ENCODE measurements around the gene WDR64. TPM values are rescaled to one million over a fixed set of nuclear protein-coding genes. Genes with fewer than 3 reads are reported as not detected.

The WDR64 gene
- total RNA-seq = not detected

DNA sequence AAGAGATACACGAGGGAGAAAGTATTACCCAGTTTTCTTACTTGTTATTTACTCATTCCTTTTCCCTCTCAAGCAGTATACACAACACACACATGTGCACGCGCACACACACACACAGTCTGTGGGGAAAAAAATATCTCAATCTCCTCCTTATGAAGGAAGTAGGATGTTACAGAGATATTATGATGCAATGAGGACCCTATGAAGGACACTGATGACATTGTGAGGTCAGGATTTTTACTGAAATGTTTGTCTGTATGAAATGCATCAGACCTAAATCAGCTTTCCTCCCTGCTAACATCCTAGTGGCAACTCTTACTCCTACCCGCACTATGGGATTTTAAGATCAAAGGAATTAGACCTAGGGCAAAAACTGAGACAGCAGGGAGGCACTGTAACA, at the start of gene WDR64:
TSS of gene WDR64 (plus strand) at position 270 of the 400 bp plus-strand sequence. CDS start 204 bp downstream, outside the sequence.
- DNase-seq = no peak

DNA sequence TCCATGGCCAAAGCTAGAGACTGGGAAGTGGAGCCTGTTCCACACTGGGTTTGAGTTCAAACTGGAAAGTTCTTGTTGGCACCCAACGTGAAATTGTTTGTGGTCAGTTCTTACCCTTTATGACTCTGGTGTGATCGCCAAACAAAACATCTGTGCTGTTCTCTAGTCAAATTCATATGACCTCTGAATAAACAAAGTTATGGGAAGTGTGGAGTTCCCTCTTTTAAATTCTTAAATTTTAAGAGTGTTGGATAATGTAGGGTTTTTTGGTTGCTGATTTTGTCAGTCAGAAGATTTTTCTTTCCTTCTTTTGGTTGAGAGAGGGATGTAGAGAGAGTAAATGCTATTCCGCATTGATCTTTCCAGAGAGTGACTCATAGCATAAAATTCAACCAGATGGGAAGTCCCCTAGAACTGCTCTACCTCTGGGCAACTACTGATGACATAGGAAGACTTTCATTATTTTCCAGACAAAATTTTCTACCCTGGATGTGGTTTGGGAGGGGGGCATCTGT, 48.3 kb upstream of the WDR64 start:
- no peak for DNase-seq

DNA sequence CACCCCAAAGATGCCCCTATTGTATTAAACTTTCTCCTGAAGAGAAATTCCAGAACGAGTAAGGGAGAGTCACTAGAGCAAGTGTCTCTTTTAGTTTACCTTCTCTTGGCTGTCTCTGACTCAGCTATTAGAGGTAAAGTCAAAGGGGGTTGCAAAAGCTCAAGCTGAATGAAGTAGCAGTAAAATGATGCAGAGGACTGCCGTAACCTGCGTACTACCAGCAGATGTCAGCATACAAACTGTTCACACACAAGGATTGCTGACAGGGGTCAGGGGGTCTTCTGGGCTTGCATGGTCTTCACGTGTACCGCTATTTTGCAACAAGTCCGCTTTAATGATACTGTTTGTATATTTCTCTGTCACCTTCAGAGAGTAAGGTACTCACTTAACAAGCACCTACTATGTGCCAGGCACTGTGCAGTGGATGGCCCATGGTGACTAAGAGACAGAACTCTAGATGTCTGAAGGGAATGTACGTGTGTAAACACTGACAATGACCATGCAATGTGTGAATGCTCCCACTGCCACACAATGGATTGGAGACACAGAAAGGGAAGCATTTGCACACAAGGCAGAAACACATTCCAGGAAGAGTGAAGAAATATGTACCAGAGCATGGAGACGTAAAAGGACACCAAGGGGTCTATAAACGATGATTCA, 46.8 kb upstream of the WDR64 start:
- DNase-seq = no peak

DNA sequence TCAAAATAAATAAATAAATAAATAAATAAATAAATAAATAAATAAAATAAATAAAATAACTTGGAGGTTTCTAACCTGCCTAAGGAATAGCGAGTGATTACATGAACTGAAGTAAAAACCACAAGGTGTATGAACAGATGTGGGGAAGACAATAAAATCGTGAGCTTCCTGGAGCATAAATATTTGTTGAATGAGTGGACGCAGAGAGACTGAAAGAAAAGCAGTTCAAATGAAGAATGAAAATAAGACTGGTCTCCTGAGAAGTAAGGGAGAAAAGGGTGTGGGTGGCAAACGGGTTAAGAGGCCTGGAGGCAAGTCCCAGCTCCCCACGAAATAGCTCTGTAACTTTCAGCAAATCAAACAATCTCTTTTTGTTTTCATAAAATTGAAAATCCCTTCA, 45.5 kb upstream of the WDR64 start:
- DNase-seq = no peak

DNA sequence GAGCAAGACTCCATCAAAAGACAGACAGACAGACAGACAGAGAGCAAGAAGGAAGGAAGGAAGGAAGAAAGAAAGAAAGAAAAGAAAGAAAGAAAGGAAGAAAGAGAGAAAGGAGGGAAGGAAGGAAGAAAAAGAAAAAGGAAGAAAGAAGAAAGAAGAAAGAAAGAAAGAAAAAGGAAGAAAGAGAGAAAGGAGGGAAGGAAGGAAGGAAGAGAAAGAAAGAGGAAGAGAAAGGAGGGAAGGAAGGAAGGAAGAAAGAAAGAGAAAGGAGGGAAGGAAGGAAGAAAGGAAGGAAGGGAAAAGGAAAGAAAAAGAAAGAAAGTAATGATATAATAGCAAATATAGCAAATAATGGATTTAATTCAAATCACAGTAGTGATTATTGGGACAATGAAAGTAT, 44.6 kb upstream of the WDR64 start:
- DNase-seq = no peak

DNA sequence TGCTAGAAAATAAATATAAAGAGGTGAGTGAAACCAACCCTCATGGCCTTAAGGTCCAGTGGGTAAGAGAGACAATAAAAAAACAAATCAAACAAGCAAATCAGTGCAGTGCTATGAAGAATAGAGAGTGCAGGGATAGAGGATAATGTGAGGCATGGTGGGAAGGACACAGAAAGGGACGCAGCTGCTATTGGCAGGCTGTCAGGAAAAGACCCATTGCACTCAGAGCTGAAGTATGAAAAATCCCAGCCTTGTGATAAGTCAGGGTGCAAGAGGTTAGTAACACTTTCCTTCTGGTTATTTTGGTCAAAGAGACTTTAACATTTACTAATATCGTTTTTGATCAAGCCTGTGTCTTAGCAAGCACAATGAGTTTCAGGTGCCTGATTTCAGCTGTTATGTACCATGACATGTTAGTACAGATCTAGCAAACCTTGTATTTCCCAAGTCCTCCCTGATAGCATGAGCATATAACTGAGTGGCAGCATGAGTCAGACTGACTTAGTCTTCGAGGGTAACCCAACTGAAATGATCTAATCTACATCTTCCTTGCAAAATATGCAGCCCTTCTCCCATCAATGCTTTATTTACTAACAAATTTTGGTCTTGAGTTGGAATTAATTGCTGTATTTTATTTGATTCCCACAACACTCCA, 43.6 kb upstream of the WDR64 start:
- no peak for DNase-seq

DNA sequence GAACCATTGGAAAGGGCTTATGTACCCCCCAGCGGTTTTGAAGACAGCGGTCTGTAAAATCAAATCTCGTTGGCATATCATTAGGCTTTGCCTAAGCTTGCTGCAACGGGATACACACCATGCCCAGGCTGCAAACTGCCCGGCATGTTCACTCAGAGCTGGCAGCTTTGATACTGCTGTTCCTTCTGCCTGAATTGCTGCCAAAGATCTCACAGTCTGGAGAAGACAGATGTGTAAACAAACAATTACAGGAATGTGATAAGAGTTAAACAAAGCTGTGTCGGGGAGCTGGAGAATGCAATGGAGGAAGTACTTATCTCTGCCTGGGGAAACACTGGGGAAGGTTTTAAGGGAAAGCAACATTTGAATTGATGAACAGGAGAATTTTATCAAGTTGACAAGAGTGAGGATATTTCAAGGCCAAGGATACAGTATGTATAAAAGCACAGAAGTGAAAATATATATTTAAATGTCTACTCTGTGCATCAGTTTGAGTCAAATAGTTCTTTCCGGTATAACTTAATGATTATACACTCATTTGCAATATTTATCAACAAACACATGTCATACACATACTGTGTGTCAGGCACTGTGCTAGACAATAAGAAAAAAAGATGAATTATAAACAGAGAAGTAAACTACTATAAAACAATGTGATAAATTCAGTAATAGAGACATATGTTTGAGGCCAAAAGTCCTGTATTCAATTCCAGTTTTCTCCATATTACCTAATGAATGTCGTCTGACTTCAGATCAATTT, 41.8 kb upstream of the WDR64 start:
- DNase-seq = no peak

DNA sequence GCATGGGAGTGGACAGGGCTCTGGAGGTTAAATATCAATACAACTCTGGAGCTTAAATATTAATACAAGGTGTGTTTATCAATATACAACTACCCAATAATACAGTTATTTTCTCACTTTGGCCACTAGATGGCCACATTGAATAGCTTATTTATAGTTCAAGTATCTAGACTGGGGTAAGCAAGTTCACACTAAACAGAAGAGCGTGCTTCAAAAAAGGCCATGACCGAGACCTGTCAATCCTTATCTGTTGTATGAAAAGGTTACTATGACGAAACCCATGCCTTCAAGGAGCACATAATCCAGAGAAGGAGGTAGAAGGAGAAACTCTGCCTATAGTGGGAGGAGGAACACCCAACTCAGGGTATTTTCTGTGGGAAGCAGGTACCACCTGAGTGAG, 41.0 kb upstream of the WDR64 start:
- DNase-seq = peak; percentile 18

DNA sequence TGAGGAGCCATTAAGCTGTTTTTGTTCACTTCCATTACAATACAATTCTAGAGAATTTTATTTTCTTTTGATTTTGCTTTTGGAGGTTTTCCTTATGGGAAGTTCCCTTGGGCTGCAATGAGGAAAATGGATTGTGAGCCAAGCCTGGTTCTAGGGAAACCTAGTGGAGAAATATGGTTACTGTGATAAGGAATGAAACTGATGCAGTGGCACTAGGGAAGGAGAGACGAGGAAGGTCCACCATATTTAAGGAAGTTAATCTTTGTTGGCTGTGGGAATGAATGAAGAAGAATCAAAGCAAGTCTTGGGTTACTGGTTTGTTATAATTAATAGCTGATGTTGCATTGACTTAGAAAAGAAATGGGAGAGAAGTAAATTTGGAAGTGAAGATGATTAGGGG, 40.3 kb upstream of the WDR64 start:
- no peak for DNase-seq

DNA sequence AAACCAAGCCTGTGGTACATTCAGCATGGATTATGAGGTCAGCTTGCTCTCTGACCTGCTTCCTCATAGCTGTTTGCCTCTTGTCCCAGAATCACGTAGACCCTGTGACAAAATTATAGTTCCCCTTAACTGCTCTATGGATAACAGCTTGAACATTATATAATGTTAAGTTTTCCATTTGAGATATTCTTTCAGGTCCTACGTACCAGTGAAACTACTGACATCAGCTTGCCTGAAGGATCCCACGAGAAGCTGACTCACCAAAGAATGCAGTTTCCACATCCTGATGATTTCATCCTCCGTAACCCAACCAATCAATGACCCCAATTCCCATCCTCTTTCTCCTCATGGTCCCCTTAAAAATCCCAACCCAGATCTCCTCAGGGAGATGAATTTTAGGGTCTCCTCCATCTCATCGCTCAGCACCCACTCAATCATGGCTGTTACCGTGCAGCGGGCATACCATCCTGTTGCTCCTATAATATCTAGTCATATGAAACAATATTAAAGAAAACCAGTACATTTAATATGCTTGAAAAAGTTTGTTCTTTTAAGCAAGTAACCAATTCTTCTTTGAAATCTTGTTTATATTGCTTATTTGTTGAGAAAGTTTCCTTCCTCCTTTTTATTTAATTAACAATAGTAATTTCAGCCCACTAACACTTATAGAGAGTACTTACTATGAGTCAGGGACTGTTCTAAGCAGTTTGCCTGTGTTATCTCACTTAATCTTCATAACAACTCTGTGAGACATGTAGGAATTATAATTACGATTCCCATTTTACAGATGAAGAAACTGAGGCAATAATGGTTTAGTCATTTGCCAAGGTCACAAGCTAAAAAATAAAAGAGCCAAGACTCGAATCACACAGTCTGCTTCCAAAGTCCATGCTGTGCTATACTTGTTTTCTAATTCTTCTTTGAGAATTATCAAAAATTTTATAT, 39.3 kb upstream of the WDR64 start:
- DNase-seq = no peak

DNA sequence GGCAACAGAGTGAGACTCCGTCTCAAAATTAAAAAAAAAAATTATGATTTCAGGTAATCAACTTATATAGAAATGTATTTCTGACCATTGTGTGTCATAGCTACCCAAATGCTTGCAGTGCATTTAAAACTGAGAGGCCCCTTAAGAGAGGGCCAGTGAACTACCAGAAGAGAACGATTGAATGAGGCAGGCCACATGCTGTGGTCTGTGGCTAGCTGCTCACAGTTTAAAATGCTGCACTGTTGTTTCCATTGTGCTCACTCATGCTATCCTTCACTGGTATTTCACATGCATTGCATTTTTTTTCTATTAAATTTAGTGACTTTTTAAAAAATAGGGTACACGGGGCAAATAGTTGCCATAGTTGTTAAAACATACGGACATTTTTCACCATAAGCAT, 37.9 kb upstream of the WDR64 start:
- DNase-seq = no peak

DNA sequence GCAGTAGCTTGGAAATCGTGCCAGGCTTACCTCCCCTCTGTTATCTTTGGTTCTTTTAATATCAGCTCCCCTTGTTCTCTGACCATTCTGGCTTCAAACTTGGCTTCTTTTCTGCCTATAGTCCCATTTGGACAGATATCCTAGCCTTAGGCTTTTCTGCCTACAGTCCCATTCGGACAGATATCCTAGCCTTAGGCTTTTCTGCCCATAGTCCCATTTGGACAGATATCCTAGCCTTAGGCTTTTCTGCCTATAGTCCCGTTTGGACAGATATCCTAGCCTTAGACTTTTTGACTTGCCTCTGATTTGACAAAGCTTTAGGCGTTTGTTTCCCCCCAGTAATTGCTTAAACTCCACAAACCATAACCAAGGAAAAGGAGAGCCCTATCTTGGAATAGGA, 37.5 kb upstream of the WDR64 start:
- DNase-seq = no peak

DNA sequence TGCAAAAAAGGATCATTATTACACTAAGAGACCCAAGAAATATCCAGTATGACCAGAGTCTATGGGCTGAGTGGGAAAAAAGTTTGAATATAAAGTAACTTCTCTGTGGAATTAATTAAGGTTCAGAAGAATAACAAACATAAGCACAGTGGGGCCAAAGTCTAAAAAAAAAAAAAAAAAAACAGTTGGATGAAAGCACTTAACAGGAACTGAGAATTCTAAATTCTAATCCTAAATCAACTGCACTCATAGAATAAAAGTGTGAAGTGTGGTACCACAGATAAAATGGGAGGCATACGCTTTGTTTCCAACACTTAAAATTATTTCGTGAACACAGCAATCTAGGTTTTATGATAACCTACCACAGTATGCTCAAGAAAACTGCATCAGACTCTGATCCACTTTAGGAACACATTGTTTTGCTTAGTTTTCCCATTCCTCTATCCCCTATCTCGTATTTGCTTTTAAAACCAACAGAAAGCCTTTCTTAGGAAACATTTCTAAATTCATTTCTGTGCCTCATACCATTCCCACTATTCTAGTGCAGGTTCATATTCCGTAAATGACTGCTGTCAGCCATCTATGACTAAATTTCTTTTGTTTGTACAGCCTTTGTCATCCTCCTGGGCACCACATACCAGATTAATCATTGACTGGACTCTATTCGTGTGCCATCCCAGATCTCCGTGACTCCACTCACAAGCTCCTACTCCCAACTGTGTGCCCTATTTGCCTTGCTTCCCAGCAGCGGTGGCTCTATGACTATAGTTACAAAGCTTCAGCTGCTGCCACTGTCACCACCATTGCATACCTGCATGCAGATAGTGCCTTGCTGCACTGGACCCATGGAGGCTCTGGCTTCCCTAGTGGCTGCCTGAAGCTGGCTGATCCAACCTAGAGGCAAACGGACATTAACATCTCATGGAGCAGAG, 36.8 kb upstream of the WDR64 start:
- DNase-seq = no peak

DNA sequence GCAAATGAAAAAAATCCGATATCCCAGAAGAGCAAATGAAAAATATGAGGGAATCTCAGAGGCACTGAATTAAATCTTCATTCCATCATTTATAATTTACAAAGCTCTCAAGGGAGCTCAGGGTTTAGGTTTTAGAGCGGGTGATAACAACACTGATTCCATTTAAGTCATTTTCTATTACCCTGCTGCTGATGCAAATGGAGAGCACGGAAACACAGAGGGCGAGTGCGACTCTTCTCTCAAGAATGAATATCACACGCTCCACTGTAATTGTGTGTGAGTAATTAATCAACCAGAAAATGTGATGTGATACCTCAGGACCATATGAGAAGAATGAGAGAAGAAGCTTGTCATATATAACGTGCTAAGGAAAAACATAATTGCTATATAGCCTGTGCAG, 34.7 kb upstream of the WDR64 start:
- no peak for DNase-seq

DNA sequence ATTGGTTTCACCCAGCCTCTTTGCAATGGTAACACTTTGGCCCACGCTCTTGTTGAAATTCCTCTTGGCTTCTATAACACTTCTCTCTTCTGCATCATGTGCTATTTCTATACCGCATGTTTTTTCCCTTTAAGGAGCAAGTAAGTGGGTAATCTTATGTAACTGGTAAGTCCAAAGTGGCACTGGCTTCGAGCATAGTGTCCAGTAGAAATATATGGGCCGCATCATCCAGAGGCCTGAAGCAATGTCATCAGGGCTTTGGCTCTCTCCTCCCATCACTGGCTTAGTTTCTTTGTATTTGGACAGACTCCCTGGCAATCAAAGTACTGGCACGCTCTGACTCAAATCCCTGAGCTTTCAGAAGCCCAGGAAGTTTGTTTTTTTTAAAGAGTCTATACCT, 29.4 kb upstream of the WDR64 start:
- DNase-seq = no peak

DNA sequence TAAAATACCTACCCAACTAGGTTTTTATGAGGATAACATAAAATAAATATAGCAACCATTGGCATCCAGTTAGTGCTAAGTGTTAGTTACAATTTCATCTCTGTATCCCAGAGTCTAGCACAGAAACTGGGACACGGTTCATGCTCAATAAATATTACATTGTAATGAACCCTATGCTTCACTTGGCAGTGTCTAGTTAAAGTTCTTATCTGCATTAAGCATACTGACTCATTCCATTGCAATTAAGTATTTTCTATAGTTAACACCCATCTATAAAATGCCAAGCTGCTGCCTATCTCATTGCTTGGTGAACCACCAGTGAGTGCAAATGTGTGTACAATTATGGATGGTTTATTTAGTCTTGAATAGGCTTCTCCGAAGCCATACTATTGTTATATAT, 27.1 kb upstream of the WDR64 start:
- DNase-seq = no peak

DNA sequence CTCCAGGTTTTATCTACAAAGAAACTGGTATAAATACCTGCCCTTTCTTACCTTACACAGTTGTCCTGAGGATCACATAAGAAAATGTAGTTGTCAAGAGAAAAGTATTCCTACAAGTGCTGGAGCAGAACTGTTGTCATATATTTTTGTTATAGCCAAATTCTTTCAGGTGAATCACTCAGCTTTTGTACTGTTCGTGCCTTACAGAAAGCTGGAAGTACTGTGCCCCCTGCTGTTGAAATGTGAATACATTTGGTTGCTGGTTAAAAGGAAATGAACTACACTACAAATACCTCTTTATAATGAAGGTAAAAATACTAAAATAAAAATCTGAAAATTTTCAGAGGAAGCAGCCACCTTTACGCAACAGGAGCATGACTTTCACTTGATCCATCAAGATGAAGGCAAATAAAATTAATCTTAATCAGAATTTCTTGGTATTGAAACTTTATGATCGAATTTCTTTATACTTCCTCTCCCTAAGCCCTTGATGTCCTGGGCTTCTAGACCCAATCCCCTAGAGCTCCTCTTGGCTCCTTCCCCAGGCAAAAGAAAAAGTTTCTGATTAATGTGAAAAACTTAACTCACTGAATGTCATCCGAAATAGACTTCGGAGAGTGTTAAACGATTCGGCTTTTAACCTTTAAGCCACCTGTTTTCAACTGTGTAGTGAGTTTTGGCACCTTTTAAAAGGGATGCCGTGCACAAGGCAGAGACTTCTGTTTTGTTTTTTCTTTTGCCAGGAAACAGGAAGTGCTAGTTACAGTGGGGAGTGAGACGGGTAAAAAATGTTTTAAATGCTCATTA, 24.4 kb upstream of the WDR64 start:
- DNase-seq = no peak

DNA sequence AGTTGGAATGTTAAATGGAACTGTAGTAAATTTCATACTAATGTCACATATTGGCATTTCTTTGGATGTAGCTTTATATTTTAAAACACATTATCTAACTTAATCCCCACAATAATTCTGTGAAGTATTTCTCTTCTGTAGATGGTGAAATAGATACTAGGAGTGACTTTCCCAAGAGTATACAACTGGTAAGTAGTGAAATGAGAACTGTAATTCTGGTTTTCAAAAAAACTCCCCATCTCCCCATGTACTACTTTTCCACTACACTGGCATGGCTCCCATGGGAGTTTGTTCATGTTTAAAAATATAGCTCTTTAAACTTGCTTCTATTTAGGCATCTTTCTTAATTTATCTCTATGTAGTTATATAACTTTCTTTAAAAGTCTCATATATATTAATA, 22.1 kb upstream of the WDR64 start:
- DNase-seq = no peak

DNA sequence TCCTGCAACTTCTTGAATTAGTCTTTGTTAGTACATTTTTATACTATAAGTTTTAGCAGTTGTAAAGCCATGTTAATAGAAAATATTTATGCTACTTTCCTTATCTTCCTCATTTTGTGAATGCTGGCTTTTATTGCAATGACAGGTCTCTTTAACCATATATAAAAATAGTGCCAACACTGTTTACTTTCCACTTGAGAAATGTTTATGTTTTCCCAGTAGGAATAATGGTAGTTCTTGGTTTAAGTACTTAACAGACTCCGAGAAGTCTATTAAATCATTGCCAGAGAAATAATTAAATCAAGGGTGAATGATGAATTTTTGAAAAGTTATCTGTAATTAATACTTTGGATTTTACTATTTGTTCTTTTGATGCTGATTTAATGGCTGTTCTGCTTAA, 21.6 kb upstream of the WDR64 start:
- no peak for DNase-seq

DNA sequence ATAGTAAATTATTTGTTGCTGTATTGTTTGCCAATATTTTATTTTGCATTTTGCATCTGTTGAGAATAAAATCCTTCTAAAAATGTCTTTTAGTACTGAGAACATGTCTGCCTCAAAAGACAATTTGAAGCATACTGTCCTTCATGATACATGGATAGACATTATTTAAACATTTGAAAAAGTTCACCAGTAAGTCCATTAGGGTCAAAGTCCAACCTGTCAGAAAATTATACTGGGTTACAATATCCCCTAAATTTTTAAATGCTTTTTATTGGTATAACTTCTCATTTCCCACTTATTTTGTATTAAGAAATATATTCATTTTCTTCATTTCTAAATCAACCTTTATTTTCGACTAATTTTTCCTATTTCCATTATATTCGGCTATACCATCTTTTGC, 21.2 kb upstream of the WDR64 start:
- no peak for DNase-seq

All from skin of body (tissue), 2 donors.